ENCODE data around the gene CENPN. TPM values are rescaled to one million over a fixed set of nuclear protein-coding genes. Genes with fewer than 3 reads are reported as not detected.

Gene CENPN
- total and polyA plus RNA-seq, 10 of the 15 experiments (the other 5 are each of a cell fraction or from before 2014, with no cell fraction given) = 39.8 to 143 (median 66.8) TPM

- ATAC-seq (no peak), DNase-seq (ENCODE audit: low read depth, low spot score) (no peak), FAIRE-seq (no peak)
- ChIA-PET SMC1A (ENCODE audit: uncharacterized antibody, unreplicated experiment) (interaction anchor here (1.4 to 2.0 kb wide), 6 partner anchors 12 to 73 kb away, joined by 3 to 16 read pairs (median 6); no protein-coding TSS in a partner anchor), RAD21 (ENCODE audit: unreplicated experiment) (interaction anchor here (1.6 to 1.9 kb wide), 2 partner anchors 9 to 30 kb away, joined by 6 read pairs; partner anchors contain the start of gene ATMIN), CTCF (interaction anchor here (0.7 to 5.1 kb wide), 5 partner anchors 12 to 74 kb away, joined by 4 to 67 read pairs (median 20); partner anchors contain the start of gene ATMIN), POLR2A (interaction anchor here (1.1 to 4.2 kb wide), 4 partner anchors 8 to 475 kb away, joined by 3 to 25 read pairs (median 10); partner anchors contain the start of gene ATMIN)
- Histone ChIP-seq H3K4me3 (peak overlapping the region; percentile 93), H3K9ac (ENCODE audit: control insufficient read depth, insufficient read depth, low read length) (peak overlapping the region; percentile 97), H3K79me2 (ENCODE audit: control insufficient read depth, insufficient read depth, low read length) (peaks cover 86% of the 10 kb centered on the region), H3K27ac (ENCODE audit: control insufficient read depth, insufficient read depth) (peak overlapping the region; percentile 100), H3K4me2 (ENCODE audit: control insufficient read depth, insufficient read depth) (peak overlapping the region; percentile 84), H2AFZ (ENCODE audit: control insufficient read depth, low read depth, low read length) (no peak overlapping the region), H3K36me3 (ENCODE audit: control insufficient read depth in 2 of 2, insufficient read depth in 2 of 2, low read length in 1 of 2) (0 out of 4 replicates have a peak, but pooled peaks cover 0 to 2% of the 10 kb centered on the region in 2 experiments), H3K4me1 (ENCODE audit: control insufficient read depth, insufficient read depth, low read length) (peaks cover 9% of the 10 kb centered on the region), H3K9me3 (replicated peaks; ENCODE audit: control insufficient read depth, insufficient read depth, low read length) (no peaks in the 10 kb centered on the region; the same call in 2 of the 3 replicates), H4K20me1 (ENCODE audit: control insufficient read depth, insufficient read depth) (no peaks in the 10 kb centered on the region), H3K27me3 (replicated peaks in 1 of 2; ENCODE audit: control insufficient read depth in 2 of 2, insufficient read depth in 2 of 2, low read length in 1 of 2) (no peaks in the 10 kb centered on the region)
- intact Hi-C loops (cut with micrococcal nuclease; ENCODE audit: unreplicated experiment) = loop anchor here (2.0 to 10.0 kb wide), 4 partner anchors 29 to 1649 kb away; partner anchors contain the start of genes ATMIN and GAN
- WGBS (ENCODE audit: insufficient coverage, insufficient replicate concordance, low lambda C conversion rate, missing lambda C conversion rate) = 26% methylated on average over 18 of the region's 18 CpGs
- no TSS peak for BruUV-seq (replicated peaks)
- in situ Hi-C loops (cut with MboI) = no loop called here
- TF ChIP-seq, protein P1, sequence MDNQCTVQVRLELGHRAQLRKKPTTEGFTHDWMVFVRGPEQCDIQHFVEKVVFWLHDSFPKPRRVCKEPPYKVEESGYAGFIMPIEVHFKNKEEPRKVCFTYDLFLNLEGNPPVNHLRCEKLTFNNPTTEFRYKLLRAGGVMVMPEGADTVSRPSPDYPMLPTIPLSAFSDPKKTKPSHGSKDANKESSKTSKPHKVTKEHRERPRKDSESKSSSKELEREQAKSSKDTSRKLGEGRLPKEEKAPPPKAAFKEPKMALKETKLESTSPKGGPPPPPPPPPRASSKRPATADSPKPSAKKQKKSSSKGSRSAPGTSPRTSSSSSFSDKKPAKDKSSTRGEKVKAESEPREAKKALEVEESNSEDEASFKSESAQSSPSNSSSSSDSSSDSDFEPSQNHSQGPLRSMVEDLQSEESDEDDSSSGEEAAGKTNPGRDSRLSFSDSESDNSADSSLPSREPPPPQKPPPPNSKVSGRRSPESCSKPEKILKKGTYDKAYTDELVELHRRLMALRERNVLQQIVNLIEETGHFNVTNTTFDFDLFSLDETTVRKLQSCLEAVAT (IDR thresholded peaks at IDR 0.05) = peak; percentile 99
- TF ChIP-seq ZBTB40 (IDR thresholded peaks at IDR 0.05; ENCODE audit: borderline replicate concordance) (peak; percentile 63; the same call in 1 of the 2 replicates), CTCF (IDR thresholded peaks at IDR 0.05 in 2 of 3, conservative IDR thresholded peaks at IDR 0.05 in 1 of 3; ENCODE audit: control insufficient read depth in 2 of 3, extremely low read depth in 1 of 3, insufficient read depth in 1 of 3, low read depth in 3 of 3, low read length in 3 of 3) (no peak), ZBTB33 (IDR thresholded peaks at IDR 0.05) (no peak), IRF4 (IDR thresholded peaks at IDR 0.05; ENCODE audit: low read depth, low read length) (no peak), RBBP5 (conservative IDR thresholded peaks at IDR 0.05) (no peak)
These were observed 1.3 kb upstream of the CENPN start for GRCh38 chr16:81005610-81006161.

Measured in GM12878 (cell line).